Adrenal gland (tissue), 12 donors: ENCODE results near the gene PRDM15. TPM values are rescaled to one million over a fixed set of nuclear protein-coding genes. Genes with fewer than 3 reads are reported as not detected.

Experiments used
- DNase-seq, 7 donors: peaks; one replicate each; pipeline ENCODE4 v3.0.0-alpha.2; 2019 to 2020
- H3K27ac ChIP-seq, 5 donors: fragments of 200-600 bp; sonication (generic) in 4 of 5; 1 replicate in 3 of 5; 2 replicates in 2 of 5; pipeline versions ENCODE4 v1.5.1 to v1.8.0; 2016 to 2020; ENCODE audit warnings: mild to moderate bottlenecking in 1 of 5
- H3K27me3 ChIP-seq: fragments of 200-600 bp; 2 replicates; pipeline ENCODE4 v1.8.0; 2021
- H3K36me3 ChIP-seq, 2 donors: fragments of 200-600 bp; replicated peaks in 1 of 2; 1 replicate in 1 of 2; 2 replicates in 1 of 2; pipeline versions ENCODE4 v1.5.1 to v1.8.0; 2018 to 2022
- H3K4me1 ChIP-seq, 2 donors: fragments of 200-600 bp; replicated peaks in 1 of 2; 1 replicate in 1 of 2; 2 replicates in 1 of 2; pipeline versions ENCODE4 v1.5.1 to v1.8.0; 2018 to 2021
- H3K4me3 ChIP-seq, 4 donors: fragments of 200-600 bp; sonication (generic) in 3 of 4; one replicate each; pipeline ENCODE4 v1.5.1; 2016 to 2018
- H3K9me3 ChIP-seq, 3 donors: fragments of 200-600 bp; sonication (generic) in 1 of 3; replicated peaks in 1 of 3; 1 replicate in 2 of 3; 2 replicates in 1 of 3; pipeline versions ENCODE4 v1.5.1 to v1.8.0; 2016 to 2021
- POLR2A ChIP-seq, 2 donors: fragments of 450-650 bp; IDR thresholded peaks; one replicate each; pipeline ENCODE4 v1.6.1; 2017; ENCODE audit warnings: antibody characterized with exemption in 2 of 2, mild to moderate bottlenecking in 2 of 2, moderate library complexity in 1 of 2
- WGBS, 4 donors: extraction: QIAGEN DNeasy Blood & Tissue Kit in 2 of 4; methylation state at CpG; one replicate each; pipeline versions ENCODE4 v1.1.5 to v1.1.7; 2013 to 2017; 5-methylcytosine and 5-hydroxymethylcytosine counted together
- intact Hi-C, 2 donors: fragments of 100-400 bp; cut with DNase I; formaldehyde crosslinking; loops; one replicate each; pipeline versions ENCODE4 v1.14.1 to v1.15.0; 2022 to 2023
- polyA plus RNA-seq, 3 donors: library from polyadenylated mRNA; stranded (reverse); fragments of 200-250 nt in 2 of 3; fragments of 350-450 nt in 1 of 3; fragmentation: Illumina TruSeq in 1 of 3; extraction: RNeasy Lipid Tissue Mini Kit (QIAGEN cat#74804) in 1 of 3; gene quantifications; one replicate each; pipeline ENCODE4 v1.2.3, GENCODE V29; 2013 to 2014
- total RNA-seq, 9 donors: library from RNA; depleted of rRNA in 4 of 9; stranded (reverse); fragments of >200 nt in 4 of 9; fragments of 120-200 nt in 1 of 9; fragmentation: NEBNext Ultra II Directional in 1 of 9; extraction: Animal tissue kit (Norgen Biotek cat#: 25700) in 1 of 9; gene quantifications; one replicate each; pipeline versions ENCODE4 v1.1.0 to v1.2.4, GENCODE V29; 2013 to 2023
- TF ChIP-seq, protein P1 (sequence below), 6 experiments: fragments of 450-650 bp in 4 of 6; fragments of 200-600 bp in 2 of 6; sonication (generic) in 1 of 6; IDR thresholded peaks; 1 replicate in 5 of 6; 2 replicates in 1 of 6; pipeline versions ENCODE4 v1.5.1 to v1.8.0; 2016 to 2021; ENCODE audit warnings: antibody characterized with exemption in 6 of 6, mild to moderate bottlenecking in 2 of 6, moderate library complexity in 1 of 6
- donor health status: healthy with polysubstance abuse.
- donor health status: Bipolar disorder and iron deficiency.
- donor health status: DM: yes; HTN: yes; CAD: no.
- donor health status: DM: no; HTN: no; CAD: no.
- donor health status: DM: no; HTN: no; CAD: no.
- donor health status: DM: yes; HTN: yes; CAD: no.

PRDM15 gene
- total and polyA plus RNA-seq, 12 donors: 2.9 to 6.7 (median 4.0) TPM

DNA sequence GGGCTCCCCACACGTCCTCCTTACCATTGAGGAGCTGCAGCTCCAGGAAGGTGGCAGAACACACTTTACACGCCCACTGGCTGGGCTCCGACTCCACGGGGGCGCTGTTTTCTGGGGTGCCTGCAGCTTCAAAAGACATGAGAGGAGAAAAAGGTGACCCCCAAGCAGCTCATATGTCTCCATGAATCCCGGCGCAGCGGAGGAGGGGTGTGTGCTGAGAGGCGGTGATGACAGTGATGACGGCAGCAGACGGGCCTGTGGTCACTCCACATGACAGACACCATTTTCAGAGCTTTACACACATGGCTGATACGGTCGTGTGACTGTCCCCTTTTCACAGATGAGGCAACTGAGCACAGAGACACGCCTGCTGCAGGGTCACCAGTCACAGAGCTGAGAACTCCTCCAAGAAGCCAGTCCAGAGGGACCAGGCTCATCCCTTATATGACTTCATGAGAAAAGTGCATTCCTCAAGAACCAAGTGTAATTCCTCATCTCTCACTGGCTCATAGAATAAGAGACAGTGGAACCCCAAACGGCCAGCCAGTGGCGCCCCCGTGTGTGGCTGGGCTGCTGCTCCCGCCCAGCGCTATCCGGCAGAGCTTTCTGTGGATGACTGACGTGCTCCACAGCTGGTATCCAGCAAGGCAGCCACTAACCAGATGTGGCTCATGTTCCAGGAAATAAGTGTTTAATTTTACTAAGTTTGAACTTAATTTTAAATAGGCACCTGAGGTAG is 31.9 kb downstream of the PRDM15 start:
- peaks cover 0 to 3% of the 10 kb centered on the region in 2 donors for H3K36me3 ChIP-seq
- no peak overlapping the region for H3K4me3 ChIP-seq
- H3K4me1 ChIP-seq: no peaks in the 10 kb centered on the region
- intact Hi-C loops: no loop called here
- 83 to 96% (median 90%) methylated on average over 12 to 21 of the region's 21 CpGs for whole genome bisulfite sequencing, 4 donors
- no peaks in the 10 kb centered on the region for H3K27me3 ChIP-seq
- TF ChIP-seq, protein P1, sequence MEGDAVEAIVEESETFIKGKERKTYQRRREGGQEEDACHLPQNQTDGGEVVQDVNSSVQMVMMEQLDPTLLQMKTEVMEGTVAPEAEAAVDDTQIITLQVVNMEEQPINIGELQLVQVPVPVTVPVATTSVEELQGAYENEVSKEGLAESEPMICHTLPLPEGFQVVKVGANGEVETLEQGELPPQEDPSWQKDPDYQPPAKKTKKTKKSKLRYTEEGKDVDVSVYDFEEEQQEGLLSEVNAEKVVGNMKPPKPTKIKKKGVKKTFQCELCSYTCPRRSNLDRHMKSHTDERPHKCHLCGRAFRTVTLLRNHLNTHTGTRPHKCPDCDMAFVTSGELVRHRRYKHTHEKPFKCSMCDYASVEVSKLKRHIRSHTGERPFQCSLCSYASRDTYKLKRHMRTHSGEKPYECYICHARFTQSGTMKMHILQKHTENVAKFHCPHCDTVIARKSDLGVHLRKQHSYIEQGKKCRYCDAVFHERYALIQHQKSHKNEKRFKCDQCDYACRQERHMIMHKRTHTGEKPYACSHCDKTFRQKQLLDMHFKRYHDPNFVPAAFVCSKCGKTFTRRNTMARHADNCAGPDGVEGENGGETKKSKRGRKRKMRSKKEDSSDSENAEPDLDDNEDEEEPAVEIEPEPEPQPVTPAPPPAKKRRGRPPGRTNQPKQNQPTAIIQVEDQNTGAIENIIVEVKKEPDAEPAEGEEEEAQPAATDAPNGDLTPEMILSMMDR (IDR thresholded peaks at IDR 0.05): no peak
- no peak for TF ChIP-seq POLR2A (IDR thresholded peaks at IDR 0.05)
- no peak for DNase-seq
- no peaks in the 10 kb centered on the region for H3K9me3 ChIP-seq
- no peak overlapping the region for H3K27ac ChIP-seq

DNA sequence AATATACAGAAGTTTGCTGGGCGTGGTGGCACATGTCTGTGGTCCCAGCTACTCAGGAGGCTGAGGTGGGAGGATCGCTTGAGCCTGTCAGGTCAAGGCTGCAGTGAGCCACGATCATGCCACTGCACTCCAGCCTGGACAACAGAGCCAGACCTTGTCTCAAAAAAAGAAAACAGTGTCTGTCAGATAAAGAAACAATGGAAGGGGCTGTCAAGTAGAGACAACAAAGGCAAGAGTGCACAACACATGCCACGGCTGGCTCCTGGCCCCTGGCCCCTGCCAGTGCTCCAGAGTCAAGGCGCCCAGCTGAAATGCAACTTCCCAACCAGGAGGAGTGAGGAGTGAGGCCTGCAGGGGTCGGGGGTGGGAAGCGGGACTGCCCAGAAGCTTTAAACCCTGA is 32.6 kb downstream of the PRDM15 start:
- Histone ChIP-seq H3K27me3 (no peaks in the 10 kb centered on the region), H3K9me3 (no peaks in the 10 kb centered on the region), H3K27ac (no peak overlapping the region), H3K4me1 (no peaks in the 10 kb centered on the region), H3K36me3 (no peaks in the 10 kb centered on the region), H3K4me3 (no peak overlapping the region)
- no peak for TF ChIP-seq POLR2A (IDR thresholded peaks at IDR 0.05)
- TF ChIP-seq, protein P1 (IDR thresholded peaks at IDR 0.05): no peak
- WGBS, 4 donors: 77 to 92% (median 83%) methylated on average over 2 to 7 of the region's 7 CpGs
- DNase-seq: no peak
- intact Hi-C loops: no loop called here

DNA sequence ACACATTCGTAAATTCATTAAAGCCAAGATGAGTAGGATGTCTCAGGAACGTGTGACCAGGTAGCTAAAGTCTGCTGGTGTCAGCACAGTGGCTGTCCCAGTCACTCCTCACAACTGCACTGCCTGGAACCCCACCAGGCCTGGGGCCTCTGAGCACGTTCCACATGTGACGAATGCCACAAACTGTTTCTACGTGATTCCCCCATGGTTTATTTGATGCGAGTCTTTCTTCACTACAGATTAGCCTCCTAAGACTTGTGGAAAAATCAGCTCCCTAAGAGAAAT is 33.2 kb downstream of the PRDM15 start:
- Histone ChIP-seq H3K27me3 (no peaks in the 10 kb centered on the region), H3K27ac (no peak overlapping the region), H3K4me3 (no peak overlapping the region), H3K9me3 (no peaks in the 10 kb centered on the region), H3K4me1 (no peaks in the 10 kb centered on the region), H3K36me3 (no peaks in the 10 kb centered on the region)
- WGBS, 4 donors: 83 to 91% (median 88%) methylated on average over 6 of the region's 6 CpGs
- no peak for TF ChIP-seq POLR2A (IDR thresholded peaks at IDR 0.05)
- TF ChIP-seq, protein P1 (IDR thresholded peaks at IDR 0.05): no peak
- DNase-seq: no peak
- intact Hi-C loops: no loop called here

DNA sequence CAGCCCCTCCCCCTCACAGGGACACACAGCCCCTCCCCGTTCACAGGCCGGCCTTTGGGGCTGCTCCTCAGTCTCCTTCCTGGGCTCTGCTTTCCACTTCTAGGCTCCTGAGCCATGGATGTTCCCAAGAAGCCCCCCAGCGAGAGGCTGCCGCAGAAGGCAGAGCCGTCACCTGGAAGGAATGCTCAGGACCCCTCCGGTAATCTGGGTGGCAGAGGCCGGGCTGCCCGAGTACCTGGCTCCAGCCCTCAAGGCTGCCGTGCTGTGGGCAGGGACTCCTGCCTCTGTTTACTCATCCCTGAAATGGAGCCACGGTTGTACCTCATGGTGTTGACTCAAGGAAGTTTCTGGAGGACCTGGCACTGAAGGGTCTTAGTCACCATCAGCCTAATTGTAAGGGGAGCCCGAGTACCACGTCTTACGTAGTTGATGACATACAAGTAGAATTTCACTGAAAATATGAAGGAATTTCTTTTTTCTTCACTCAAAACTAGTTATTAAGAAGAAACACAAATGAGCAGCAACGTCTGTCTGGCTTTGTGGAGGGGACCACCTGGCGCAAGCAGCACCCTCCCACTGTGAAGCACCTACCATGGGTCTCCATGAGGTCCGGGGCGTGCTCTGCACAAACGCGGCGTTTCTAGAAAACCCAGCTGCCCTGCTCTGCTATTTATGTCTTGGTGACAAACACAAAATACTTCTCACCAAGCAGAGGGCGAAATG is 33.7 kb downstream of the PRDM15 start:
- H3K36me3 ChIP-seq: no peaks in the 10 kb centered on the region
- no peaks in the 10 kb centered on the region for H3K4me1 ChIP-seq
- H3K27me3 ChIP-seq: no peaks in the 10 kb centered on the region
- no peak overlapping the region for H3K4me3 ChIP-seq
- WGBS, 4 donors: 82 to 99% (median 86%) methylated on average over 12 to 21 of the region's 21 CpGs
- intact Hi-C loops: no loop called here
- no peak for DNase-seq
- TF ChIP-seq POLR2A (IDR thresholded peaks at IDR 0.05): no peak
- TF ChIP-seq, protein P1 (IDR thresholded peaks at IDR 0.05): no peak
- H3K9me3 ChIP-seq: no peaks in the 10 kb centered on the region
- no peak overlapping the region for H3K27ac ChIP-seq
